HT-29 (cell line): ENCODE measurements around the gene HSF4. TPM values are rescaled to one million over a fixed set of nuclear protein-coding genes. Genes with fewer than 3 reads are reported as not detected.

Source experiments
- small RNA-seq: library from RNA; depleted of rRNA; stranded (forward); fragments of <200 nt; gene quantifications from one replicate; pipeline ENCODE3, GENCODE V24; 2014
- total RNA-seq: library from RNA; depleted of rRNA; stranded (reverse); fragments of >200 nt; shearing (Covaris generic); gene quantifications from 2 replicates; pipeline ENCODE4 v1.2.3, GENCODE V29; 2014; rRNA removed

Gene HSF4
- total RNA-seq, 1 experiment from 2014 or later, result 44.2 TPM

Small RNAs within 50 kb of the gene (small RNA-seq; reads per million reads assigned to genes)
- not detected for gene MIR328

Other genes starting within 250 kb of the HSF4 start
- gene CDH16, start 245.9 kb upstream of the HSF4 start, total RNA-seq, result not detected in 2 replicates
- gene RRAD, start 239.2 kb upstream of the HSF4 start, total RNA-seq, result 0.08 and 1.7 TPM in 2 replicates
- 242 and 281 TPM in 2 replicates for gene CIAO2B, start 230.3 kb upstream of the HSF4 start, total RNA-seq
- gene CES2, start 229.2 kb upstream of the HSF4 start, total RNA-seq, result 47.6 and 54.3 TPM in 2 replicates
- 1.3 and 3.4 TPM in 2 replicates for gene CES3, start 203.5 kb upstream of the HSF4 start, total RNA-seq
- gene CES4A, start 176.2 kb upstream of the HSF4 start, total RNA-seq, result 3.0 and 5.5 TPM in 2 replicates
- 98.9 and 115 TPM in 2 replicates for gene CBFB, start 135.6 kb upstream of the HSF4 start, total RNA-seq
- 13.6 and 15.4 TPM in 2 replicates for gene PHAF1, start 54.8 kb upstream of the HSF4 start, total RNA-seq
- 10.7 and 13.5 TPM in 2 replicates for gene B3GNT9, start 13.7 kb upstream of the HSF4 start, total RNA-seq
- 33.6 and 35.4 TPM in 2 replicates for gene TRADD, start 4.8 kb upstream of the HSF4 start, total RNA-seq
- gene FBXL8, start 4.8 kb upstream of the HSF4 start, total RNA-seq, result 27.7 and 34.6 TPM in 2 replicates
- 95.1 and 97.0 TPM in 2 replicates for gene NOL3, start 5.8 kb downstream of the HSF4 start, total RNA-seq
- gene MATCAP1, start 19.2 kb downstream of the HSF4 start, total RNA-seq, result 41.4 and 41.7 TPM in 2 replicates
- gene EXOC3L1, start 25.4 kb downstream of the HSF4 start, total RNA-seq, result 0.29 and 0.74 TPM in 2 replicates
- 156 and 171 TPM in 2 replicates for gene E2F4, start 27.4 kb downstream of the HSF4 start, total RNA-seq
- gene ELMO3, start 34.4 kb downstream of the HSF4 start, total RNA-seq, result 55.2 and 57.4 TPM in 2 replicates
- gene TMEM208, start 62.4 kb downstream of the HSF4 start, total RNA-seq, result 61.2 and 67.8 TPM in 2 replicates
- gene FHOD1, start 82.7 kb downstream of the HSF4 start, total RNA-seq, result 49.5 and 57.7 TPM in 2 replicates
- gene SLC9A5, start 84.2 kb downstream of the HSF4 start, total RNA-seq, result 2.2 and 2.7 TPM in 2 replicates
- 69.5 and 71.3 TPM in 2 replicates for gene PLEKHG4, start 114.8 kb downstream of the HSF4 start, total RNA-seq
- not detected in 2 replicates for gene KCTD19, start 162.0 kb downstream of the HSF4 start, total RNA-seq
- 0.46 TPM in 1 of 2 replicates, not detected in the other for gene LRRC36, start 162.1 kb downstream of the HSF4 start, total RNA-seq
- gene TPPP3, start 228.8 kb downstream of the HSF4 start, total RNA-seq, result 70.5 and 70.9 TPM in 2 replicates